ENCODE data around the gene SMPDL3A.

- TF ChIP-seq CTCF (conservative IDR thresholded peaks at IDR 0.05; ENCODE audit: low read depth, low read length) (no peak), EZH2 (IDR thresholded peaks at IDR 0.05; ENCODE audit: borderline replicate concordance, low read depth, low read length, poor library complexity, severe bottlenecking) (no peak)
These were observed 22.8 kb upstream of the SMPDL3A start for GRCh38 chr6:122766256-122766655.
